ENCODE results near the gene IQUB. TPM values are rescaled to one million over a fixed set of nuclear protein-coding genes. Genes with fewer than 3 reads are reported as not detected.
"Not testable (repeated sequence)": the region's sequence is repeated elsewhere in the genome, so short reads cannot be mapped to it uniquely, and the experiment has no call there.

IQUB gene
- total RNA-seq, 1 donor from 2014 or later: 0.20 TPM

- DNase-seq (ENCODE audit: low read depth in 2 of 2): no peak
Observed at GRCh38 chr7:123539871-123540270, 5.5 kb upstream of the IQUB start.

- DNase-seq (ENCODE audit: low read depth in 2 of 2): no peak
Observed at GRCh38 chr7:123538897-123539296, 4.5 kb upstream of the IQUB start.

GRCh38 chr7:123538189-123538714 lies 3.9 kb upstream of the IQUB start:
- DNase-seq (ENCODE audit: low read depth in 2 of 2): peak; percentile 51 to 93

GRCh38 chr7:123537026-123537642 lies 2.7 kb upstream of the IQUB start:
- DNase-seq (ENCODE audit: low read depth in 2 of 2): peak; percentile 31 to 47

- DNase-seq (ENCODE audit: low read depth in 2 of 2): no peak
Observed at GRCh38 chr7:123535517-123535916, 1.1 kb upstream of the IQUB start.

- peak in 1 of 2 donors; percentile 2 for DNase-seq (ENCODE audit: low read depth in 2 of 2)
Observed at GRCh38 chr7:123533929-123534382, 439 bp downstream of the IQUB start.

- DNase-seq (ENCODE audit: low read depth in 2 of 2): no peak
Observed at GRCh38 chr7:123533553-123533917, 860 bp downstream of the IQUB start.

- peak in 1 of 2 donors; percentile 30 for DNase-seq (ENCODE audit: low read depth in 2 of 2)
Observed at GRCh38 chr7:123532788-123533552, 1.4 kb downstream of the IQUB start.

GRCh38 chr7:123532343-123532742 lies 2.1 kb downstream of the IQUB start:
- not testable (repeated sequence) for DNase-seq (ENCODE audit: low read depth in 2 of 2)

GRCh38 chr7:123530035-123530591 lies 4.3 kb downstream of the IQUB start:
- DNase-seq (ENCODE audit: low read depth in 2 of 2): not testable (repeated sequence)

GRCh38 chr7:123528265-123528664 lies 6.1 kb downstream of the IQUB start:
- no peak for DNase-seq (ENCODE audit: low read depth in 2 of 2)

GRCh38 chr7:123527712-123528225 lies 6.6 kb downstream of the IQUB start:
- DNase-seq (ENCODE audit: low read depth in 2 of 2): not testable (repeated sequence)

- DNase-seq (ENCODE audit: low read depth in 2 of 2): not testable (repeated sequence)
Observed at GRCh38 chr7:123526533-123526932, 7.9 kb downstream of the IQUB start.

- DNase-seq (ENCODE audit: low read depth in 2 of 2): no peak
Observed at GRCh38 chr7:123522066-123522465, 12.3 kb downstream of the IQUB start.

- DNase-seq (ENCODE audit: low read depth in 2 of 2): no peak
Observed at GRCh38 chr7:123505221-123505620, 29.2 kb downstream of the IQUB start.

GRCh38 chr7:123502201-123502600 lies 32.2 kb downstream of the IQUB start:
- DNase-seq (ENCODE audit: low read depth in 2 of 2): no peak

- DNase-seq (ENCODE audit: low read depth in 2 of 2): no peak
Observed at GRCh38 chr7:123500878-123501489, 33.4 kb downstream of the IQUB start.

GRCh38 chr7:123499211-123499970 lies 35.0 kb downstream of the IQUB start:
- no peak for DNase-seq (ENCODE audit: low read depth in 2 of 2)

GRCh38 chr7:123498601-123499000 lies 35.8 kb downstream of the IQUB start:
- no peak for DNase-seq (ENCODE audit: low read depth in 2 of 2)

GRCh38 chr7:123498031-123498430 lies 36.4 kb downstream of the IQUB start:
- no peak for DNase-seq (ENCODE audit: low read depth in 2 of 2)

GRCh38 chr7:123494193-123494796 lies 40.1 kb downstream of the IQUB start:
- DNase-seq (ENCODE audit: low read depth in 2 of 2): peak; percentile 50 to 56
